SU-DHL-6 (cell line): ENCODE measurements around the gene PGAM4.

Source experiments
- CTCF ChIP-seq: fragments of 200-600 bp; sonication (generic); IDR thresholded peaks from one replicate; pipeline ENCODE4 v1.5.1; 2017; ENCODE audit warnings: antibody characterized with exemption, mild to moderate bottlenecking, low read length, moderate library complexity; ENCODE audit not compliant: insufficient read depth, poor library complexity, severe bottlenecking
- EZH2phosphoT487 ChIP-seq: fragments of 200-600 bp; sonication (generic), shearing (Covaris generic); conservative IDR thresholded peaks from 2 replicates; pipeline ENCODE4 v1.6.1; 2018; ENCODE audit warnings: mild to moderate bottlenecking, antibody characterized with exemption, low read length, moderate library complexity, mixed read lengths

DNA sequence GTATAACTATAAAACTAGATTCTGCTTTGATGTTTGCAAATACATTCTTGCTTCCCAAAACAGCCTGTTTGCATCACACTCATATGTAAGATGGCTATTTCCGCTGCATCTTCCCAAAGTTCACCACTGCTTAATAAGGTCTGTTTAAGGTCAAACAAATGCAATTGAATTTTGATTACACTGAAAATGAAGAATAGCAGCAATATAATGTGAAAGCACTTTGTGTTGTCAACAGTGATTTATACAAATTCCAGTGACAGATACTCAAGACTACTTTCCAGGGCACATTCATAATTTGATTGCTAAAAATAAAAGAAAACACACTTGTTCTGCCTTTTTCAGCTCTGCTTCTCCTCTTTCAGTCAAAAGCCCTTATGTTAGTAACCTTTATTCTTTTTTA is 8.1 kb upstream of the PGAM4 start:
- TF ChIP-seq CTCF (no peak), EZH2phosphoT487 (no peak)
